IPS DF 6.9 (cell line): ENCODE results near the gene ASPG.

ENCODE experiments used
- DNase-seq: peaks from one replicate; pipeline ENCODE4 v3.0.0-alpha.2; 2013; ENCODE audit warnings: low read depth, low spot score
- H3K27ac ChIP-seq: one replicate; pipeline ENCODE4 v1.5.1; 2013; ENCODE audit warnings: low read length, control low read depth
- H3K27me3 ChIP-seq: 2 replicates; pipeline ENCODE4 v1.6.1; 2013; ENCODE audit warnings: mild to moderate bottlenecking, low read length; ENCODE audit not compliant: control insufficient read depth, insufficient read depth
- H3K36me3 ChIP-seq: 2 replicates; pipeline ENCODE4 v1.6.1; 2013; ENCODE audit warnings: low read length; ENCODE audit not compliant: control insufficient read depth, insufficient read depth
- H3K4me1 ChIP-seq: 2 replicates; pipeline ENCODE4 v1.6.1; 2013; ENCODE audit warnings: low read length; ENCODE audit not compliant: control insufficient read depth, insufficient read depth
- H3K4me3 ChIP-seq: 2 replicates; pipeline ENCODE4 v1.5.1; 2013; ENCODE audit warnings: mild to moderate bottlenecking, low read length
- H3K9me3 ChIP-seq: 2 replicates; pipeline ENCODE4 v1.6.1; 2013; ENCODE audit warnings: low read length, inconsistent platforms; ENCODE audit not compliant: control insufficient read depth, insufficient read depth
- WGBS: extraction: QIAGEN DNeasy Blood & Tissue Kit; methylation state at CpG from one replicate; pipeline ENCODE4 v1.1.7; 2013; ENCODE audit warnings: mixed read lengths, missing lambda C conversion rate; ENCODE audit not compliant: insufficient read length, insufficient coverage; 5-methylcytosine and 5-hydroxymethylcytosine counted together

Gene ASPG

DNA sequence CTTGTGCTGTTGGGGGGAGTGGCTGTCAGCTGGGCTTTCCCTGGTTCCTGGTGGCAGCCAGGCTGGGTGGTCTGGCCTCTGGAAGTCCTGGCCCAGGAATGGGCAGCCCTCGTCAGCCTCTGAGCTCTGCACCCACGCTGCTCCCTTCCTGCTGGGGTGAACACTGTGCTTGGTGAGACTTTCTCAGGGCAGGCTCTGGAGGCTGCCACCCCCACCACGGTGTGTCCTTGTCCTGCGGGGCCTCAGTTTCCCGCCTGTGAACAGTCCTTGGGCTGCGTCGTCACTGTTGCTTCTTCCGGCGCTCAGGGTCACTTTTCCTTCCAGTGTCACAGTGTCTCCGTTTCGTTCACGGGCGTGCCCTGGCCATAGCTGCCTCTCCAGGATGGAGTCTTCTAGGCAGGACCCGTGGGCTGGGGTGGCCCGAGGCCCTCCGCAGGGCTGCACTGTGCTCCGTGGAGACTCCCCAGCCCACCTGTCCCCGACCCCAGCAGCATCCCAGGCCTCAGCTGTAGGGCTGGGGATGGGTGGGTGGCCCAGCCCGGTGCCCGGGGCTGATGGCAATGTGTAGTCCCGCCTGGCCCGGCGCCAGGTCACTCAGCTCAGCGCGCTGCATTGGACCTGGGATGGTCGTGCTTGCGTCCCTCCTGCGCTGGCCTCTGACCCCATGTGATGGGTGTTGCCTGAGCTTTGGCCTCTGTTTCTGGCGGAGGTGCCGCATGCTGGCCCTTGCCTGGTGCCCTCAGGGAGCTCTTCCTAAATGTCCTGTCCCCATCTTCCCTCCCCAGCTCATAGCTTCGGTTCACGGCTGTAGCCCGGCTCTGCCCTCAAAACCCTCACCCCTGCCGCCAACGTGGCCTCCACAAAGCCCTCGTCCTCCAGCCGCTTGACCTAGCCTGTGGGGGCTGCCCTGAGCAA is 59.7 kb downstream of the ASPG start:
- Histone ChIP-seq H3K4me1 (peaks cover 19% of the 10 kb centered on the region), H3K9me3 (no peaks in the 10 kb centered on the region), H3K27me3 (no peaks in the 10 kb centered on the region), H3K36me3 (no peaks in the 10 kb centered on the region), H3K27ac (no peak overlapping the region), H3K4me3 (no peak overlapping the region)
- DNase-seq = no peak
- WGBS = no CpG with 5 or more reads among the region's 37 CpGs

GRCh38 chr14:104145826-104146601 is 60.5 kb downstream of the ASPG start:
- no peak for DNase-seq
- Histone ChIP-seq H3K4me3 (no peak overlapping the region), H3K27ac (no peak overlapping the region), H3K4me1 (peaks cover 22% of the 10 kb centered on the region), H3K9me3 (no peaks in the 10 kb centered on the region), H3K27me3 (no peaks in the 10 kb centered on the region), H3K36me3 (no peaks in the 10 kb centered on the region)
- no CpG with 5 or more reads among the region's 15 CpGs for WGBS

DNA sequence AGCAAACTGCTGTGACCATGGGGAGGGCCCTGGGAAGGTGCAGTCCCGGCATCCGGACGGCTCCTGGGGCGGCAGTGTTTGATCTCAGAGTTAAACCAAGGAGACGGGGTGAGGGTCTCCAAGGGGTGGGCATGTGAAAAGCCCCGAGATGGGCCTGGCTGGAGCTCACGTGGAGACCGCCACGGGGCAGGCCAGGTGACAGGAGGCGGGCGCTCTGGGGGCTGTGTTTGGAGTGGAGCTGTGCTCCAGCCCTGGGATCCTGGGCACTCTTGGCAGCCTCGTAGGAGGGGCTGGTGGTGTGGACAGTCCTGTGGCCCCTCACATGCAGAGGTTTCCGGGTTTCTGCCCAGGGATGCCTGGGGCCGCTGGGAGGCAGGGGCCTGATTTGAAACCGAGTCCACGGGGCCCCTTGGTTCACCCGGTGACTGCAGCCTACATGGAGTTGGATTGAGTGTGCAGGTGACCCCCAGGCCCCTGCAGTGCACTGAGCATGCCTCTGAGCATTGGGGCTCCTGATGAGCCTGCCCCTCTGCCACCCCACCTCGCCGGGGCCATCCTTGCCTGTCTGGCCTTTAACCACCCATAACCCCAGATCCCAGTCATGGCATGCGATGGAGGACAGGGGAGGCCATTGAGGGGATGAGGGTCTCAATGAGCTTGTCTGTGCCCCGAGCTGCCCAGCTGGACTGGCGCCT is 61.3 kb downstream of the ASPG start:
- WGBS = no CpG with 5 or more reads among the region's 22 CpGs
- DNase-seq = no peak
- H3K4me3 ChIP-seq = no peak overlapping the region
- no peaks in the 10 kb centered on the region for H3K27me3 ChIP-seq
- H3K9me3 ChIP-seq = no peaks in the 10 kb centered on the region
- peaks cover 21% of the 10 kb centered on the region for H3K4me1 ChIP-seq
- no peaks in the 10 kb centered on the region for H3K36me3 ChIP-seq
- H3K27ac ChIP-seq = no peak overlapping the region

DNA sequence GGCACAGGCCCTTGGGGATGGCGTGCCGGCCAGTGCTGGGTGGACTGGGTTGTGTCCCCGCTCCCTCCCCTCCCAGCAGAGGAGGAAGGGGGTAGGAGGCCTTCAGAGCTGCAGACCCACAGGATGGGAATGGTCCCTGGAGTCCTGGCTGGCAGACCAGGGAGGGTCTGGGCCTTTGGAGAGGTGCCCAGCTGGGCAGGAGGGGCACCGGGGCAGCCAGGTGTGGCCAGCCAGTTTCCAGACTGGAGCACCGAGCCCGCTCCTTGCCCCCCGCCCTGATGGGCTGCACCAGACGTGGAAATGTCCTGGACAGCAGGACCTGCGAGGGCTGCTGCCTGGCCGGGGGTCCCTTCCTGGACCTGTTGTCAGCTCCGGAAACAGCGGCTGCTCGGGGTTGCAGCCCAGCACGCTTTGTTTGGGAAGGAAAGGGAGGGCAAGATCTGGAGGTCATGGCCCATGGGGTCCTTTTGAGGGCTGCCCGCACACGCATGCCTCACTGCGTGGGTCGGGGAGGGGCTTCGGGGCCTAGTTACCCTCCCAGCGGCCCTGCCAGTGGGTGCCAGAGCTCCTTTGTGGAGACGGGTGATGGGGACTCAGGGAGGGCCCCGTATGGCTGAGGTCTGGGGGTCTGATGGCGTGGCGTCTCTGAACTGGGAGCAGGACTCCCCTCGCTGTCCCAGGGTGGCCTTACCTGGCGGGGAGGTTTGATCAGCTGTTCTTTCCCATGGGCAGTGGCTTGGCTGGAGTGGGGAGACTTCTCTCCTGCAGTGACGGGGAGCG is 62.0 kb downstream of the ASPG start:
- H3K4me3 ChIP-seq = no peak overlapping the region
- no peaks in the 10 kb centered on the region for H3K9me3 ChIP-seq
- H3K4me1 ChIP-seq = peaks cover 20% of the 10 kb centered on the region
- H3K36me3 ChIP-seq = peaks cover 5% of the 10 kb centered on the region
- H3K27ac ChIP-seq = no peak overlapping the region
- no peaks in the 10 kb centered on the region for H3K27me3 ChIP-seq
- DNase-seq = no peak
- WGBS = no CpG with 5 or more reads among the region's 28 CpGs

DNA sequence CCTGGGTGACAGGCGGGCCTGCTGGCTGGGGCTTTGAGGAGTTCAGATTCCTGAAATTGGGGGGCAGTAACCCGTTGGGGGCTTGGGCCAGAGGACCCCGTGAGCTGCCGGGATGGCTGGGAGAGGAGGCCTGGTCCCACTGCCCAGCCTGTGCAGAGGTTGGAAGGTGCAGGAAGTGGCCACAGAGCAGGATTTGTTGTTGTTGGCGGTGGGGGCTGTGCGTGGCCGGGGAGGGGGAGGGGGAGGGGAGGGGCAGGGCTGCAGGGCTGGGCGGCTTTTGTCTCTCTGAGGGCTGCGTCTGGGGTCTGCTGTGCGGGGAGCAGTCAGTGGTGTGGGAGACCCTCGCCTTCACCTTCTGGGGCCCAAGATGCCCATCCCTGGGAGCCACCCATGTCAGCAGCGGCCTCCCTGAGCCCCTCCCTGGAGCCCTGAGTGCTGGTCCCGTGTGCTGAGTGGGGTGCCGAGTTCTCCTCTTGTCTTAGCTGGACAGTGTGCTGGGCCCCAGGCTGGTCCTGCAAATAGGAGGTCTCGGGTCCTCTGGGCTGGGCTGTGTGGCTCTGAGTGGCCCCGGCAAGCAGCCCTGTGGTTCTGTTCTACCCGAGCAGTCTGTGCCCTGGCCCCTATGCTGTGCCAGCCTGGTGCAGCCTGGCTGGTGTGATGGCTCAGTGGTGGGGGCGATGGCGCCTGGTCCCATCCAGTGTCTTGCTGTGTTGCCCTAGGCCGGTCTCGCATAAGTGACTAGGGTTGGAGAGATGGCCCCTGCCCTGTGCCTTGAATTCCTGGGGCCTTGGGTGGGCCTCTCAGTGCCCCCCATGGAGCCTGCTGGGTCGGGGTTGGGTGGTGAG is 63.2 kb downstream of the ASPG start:
- Histone ChIP-seq H3K9me3 (no peaks in the 10 kb centered on the region), H3K4me3 (no peak overlapping the region), H3K36me3 (peaks cover 13% of the 10 kb centered on the region), H3K4me1 (peaks cover 20% of the 10 kb centered on the region), H3K27ac (no peak overlapping the region), H3K27me3 (no peaks in the 10 kb centered on the region)
- no CpG with 5 or more reads among the region's 22 CpGs for WGBS
- no peak for DNase-seq

- no peak for DNase-seq
- Histone ChIP-seq H3K27ac (no peak overlapping the region), H3K4me3 (no peak overlapping the region), H3K36me3 (peaks cover 13% of the 10 kb centered on the region), H3K4me1 (peaks cover 20% of the 10 kb centered on the region), H3K27me3 (no peaks in the 10 kb centered on the region), H3K9me3 (no peaks in the 10 kb centered on the region)
- no CpG with 5 or more reads among the region's 11 CpGs for WGBS
These were observed 63.7 kb downstream of the ASPG start for GRCh38 chr14:104149278-104149595.

GRCh38 chr14:104149617-104150135 is 64.2 kb downstream of the ASPG start:
- no peak for DNase-seq
- no peak overlapping the region for H3K27ac ChIP-seq
- no peaks in the 10 kb centered on the region for H3K27me3 ChIP-seq
- no peak overlapping the region for H3K4me3 ChIP-seq
- H3K36me3 ChIP-seq = peaks cover 13% of the 10 kb centered on the region
- WGBS = no CpG with 5 or more reads among the region's 12 CpGs
- H3K9me3 ChIP-seq = no peaks in the 10 kb centered on the region
- H3K4me1 ChIP-seq = peaks cover 20% of the 10 kb centered on the region

GRCh38 chr14:104150136-104151025 is 64.9 kb downstream of the ASPG start:
- no peak for DNase-seq
- peaks cover 13% of the 10 kb centered on the region for H3K36me3 ChIP-seq
- H3K27me3 ChIP-seq = no peaks in the 10 kb centered on the region
- H3K27ac ChIP-seq = no peak overlapping the region
- H3K4me1 ChIP-seq = peaks cover 20% of the 10 kb centered on the region
- no CpG with 5 or more reads among the region's 19 CpGs for WGBS
- H3K9me3 ChIP-seq = no peaks in the 10 kb centered on the region
- no peak overlapping the region for H3K4me3 ChIP-seq

DNA sequence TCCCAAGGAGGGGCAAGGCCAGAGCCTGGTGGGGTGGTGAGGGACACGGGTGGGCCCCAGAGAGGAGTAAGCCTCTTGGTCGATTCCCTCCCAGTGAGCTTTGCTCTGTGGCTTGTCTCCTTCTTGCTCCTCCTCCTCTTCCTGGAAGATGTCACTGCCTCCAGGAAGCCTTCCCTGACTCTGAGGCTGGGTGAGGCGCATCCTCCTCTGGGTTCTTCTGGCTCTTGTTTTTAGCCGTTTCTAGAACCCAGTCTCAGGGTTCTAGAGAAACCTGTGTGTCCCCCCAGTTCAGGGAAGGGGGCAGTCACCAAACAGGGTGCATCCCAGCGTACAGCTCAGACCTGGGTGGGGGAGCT is 65.5 kb downstream of the ASPG start:
- Histone ChIP-seq H3K27me3 (no peaks in the 10 kb centered on the region), H3K4me3 (no peak overlapping the region), H3K9me3 (no peaks in the 10 kb centered on the region), H3K4me1 (peaks cover 20% of the 10 kb centered on the region), H3K27ac (no peak overlapping the region), H3K36me3 (peaks cover 13% of the 10 kb centered on the region)
- no CpG with 5 or more reads among the region's 5 CpGs for WGBS
- DNase-seq = no peak
